Astrocyte of the cerebellum (primary cell): ENCODE results near the gene IPO4.
A peak's percentile ranks its signal among the peaks of the same experiment; 100 is the strongest.

Experiments used
- DNase-seq: peaks from one replicate; pipeline ENCODE4 v3.0.0-alpha.2; 2011; ENCODE audit warnings: low read depth
- H3K4me3 ChIP-seq: 2 replicates; pipeline ENCODE4 v1.5.1; 2011; ENCODE audit warnings: mild to moderate bottlenecking, low read depth, low read length, moderate library complexity
- in situ Hi-C: cut with HindIII; loops from 2 replicates; pipeline ENCODE4 v1.10.0; 2017; ENCODE audit warnings: low sequenced_read_pairs
- TF ChIP-seq, protein P1 (sequence below): IDR thresholded peaks from 2 replicates; pipeline ENCODE4 v1.5.1; 2012; ENCODE audit warnings: low read length, low read depth, moderate library complexity, mild to moderate bottlenecking; ENCODE audit errors: missing control alignments

The IPO4 gene

DNA sequence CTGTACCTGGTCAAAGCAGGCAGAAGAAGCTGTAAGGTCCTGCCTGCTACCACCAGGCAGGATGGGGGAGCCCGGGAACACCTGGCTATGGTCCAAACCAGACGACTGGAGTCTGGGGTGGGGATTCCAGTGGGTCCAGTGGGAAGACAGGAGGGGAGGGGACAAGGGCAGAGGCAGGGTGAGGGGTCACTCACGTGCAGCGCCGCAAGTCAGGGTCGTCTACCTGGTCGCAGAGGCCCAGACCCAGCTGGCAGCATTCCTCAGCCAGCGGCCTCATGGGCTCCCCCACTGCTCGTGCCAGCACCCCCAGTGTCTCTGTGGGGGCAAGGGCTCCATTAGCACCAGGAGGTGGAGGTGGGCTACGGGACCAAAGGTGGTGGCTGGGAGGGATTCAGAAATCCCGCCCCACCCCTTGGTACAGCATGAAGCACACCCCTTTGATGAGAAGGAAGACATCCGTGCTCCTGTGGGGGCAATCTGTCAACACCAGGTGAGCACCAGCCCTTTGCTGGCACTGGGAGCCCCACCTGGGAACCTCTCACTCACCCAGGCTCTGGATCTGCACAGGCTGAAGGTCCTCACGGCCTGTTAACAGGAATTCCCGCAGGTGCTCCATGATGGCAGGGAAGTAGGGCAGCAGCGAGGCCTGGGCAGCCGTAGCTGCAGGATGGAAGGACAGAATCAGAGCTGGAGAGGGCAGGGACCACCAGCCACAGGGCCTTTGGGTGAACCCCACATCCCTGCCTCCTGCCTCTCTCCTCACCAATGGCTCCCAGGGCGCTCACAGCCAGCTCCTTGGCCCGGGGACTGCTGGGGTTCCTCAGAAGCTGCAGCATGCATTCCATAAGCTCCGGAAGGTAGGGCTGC is 4.3 kb downstream of the IPO4 start:
- H3K4me3 ChIP-seq: no peak overlapping the region
- DNase-seq: no peak
- TF ChIP-seq, protein P1, sequence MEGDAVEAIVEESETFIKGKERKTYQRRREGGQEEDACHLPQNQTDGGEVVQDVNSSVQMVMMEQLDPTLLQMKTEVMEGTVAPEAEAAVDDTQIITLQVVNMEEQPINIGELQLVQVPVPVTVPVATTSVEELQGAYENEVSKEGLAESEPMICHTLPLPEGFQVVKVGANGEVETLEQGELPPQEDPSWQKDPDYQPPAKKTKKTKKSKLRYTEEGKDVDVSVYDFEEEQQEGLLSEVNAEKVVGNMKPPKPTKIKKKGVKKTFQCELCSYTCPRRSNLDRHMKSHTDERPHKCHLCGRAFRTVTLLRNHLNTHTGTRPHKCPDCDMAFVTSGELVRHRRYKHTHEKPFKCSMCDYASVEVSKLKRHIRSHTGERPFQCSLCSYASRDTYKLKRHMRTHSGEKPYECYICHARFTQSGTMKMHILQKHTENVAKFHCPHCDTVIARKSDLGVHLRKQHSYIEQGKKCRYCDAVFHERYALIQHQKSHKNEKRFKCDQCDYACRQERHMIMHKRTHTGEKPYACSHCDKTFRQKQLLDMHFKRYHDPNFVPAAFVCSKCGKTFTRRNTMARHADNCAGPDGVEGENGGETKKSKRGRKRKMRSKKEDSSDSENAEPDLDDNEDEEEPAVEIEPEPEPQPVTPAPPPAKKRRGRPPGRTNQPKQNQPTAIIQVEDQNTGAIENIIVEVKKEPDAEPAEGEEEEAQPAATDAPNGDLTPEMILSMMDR: no peak
- in situ Hi-C loops: no loop called here

GRCh38 chr14:24183014-24183481 is 5.6 kb downstream of the IPO4 start:
- TF ChIP-seq, protein P1: no peak
- DNase-seq: no peak
- H3K4me3 ChIP-seq: no peak overlapping the region
- in situ Hi-C loops: no loop called here

DNA sequence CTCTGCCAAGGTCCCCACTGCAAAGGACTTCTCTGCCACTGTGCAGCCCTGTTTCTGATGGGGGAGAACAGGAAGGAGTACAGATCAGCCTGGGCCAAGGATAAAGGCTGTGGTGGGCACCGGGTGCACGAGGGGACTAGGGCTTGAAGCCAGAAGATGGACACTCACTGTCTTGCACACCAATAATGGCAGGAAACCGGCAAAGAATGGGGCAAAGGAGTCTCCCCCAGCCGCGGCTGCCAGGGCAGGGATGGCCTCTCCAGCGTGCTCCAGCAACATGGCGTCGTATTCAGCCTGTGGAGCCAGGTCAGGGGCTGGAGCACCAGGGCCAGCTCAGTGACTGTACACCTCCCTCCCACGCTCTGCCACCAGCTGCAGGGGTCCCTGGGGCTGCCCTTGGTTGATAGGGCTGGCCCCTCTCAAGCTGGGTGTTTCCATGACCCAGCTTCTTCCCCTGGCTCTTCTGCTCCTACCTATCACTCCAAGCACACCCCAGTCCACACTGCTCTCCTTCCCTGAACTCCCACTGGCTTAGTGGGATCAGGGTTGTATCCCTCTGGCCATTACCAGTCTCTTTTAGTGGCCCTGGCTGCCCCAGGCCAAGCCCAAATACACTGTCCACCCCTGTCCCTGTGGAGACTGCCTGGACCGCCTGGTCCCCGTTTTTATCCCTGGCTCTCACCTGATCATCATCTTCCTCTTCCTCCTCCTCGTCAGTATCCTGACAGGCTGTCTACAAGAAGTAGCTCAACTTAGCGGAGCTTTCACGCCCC is 6.3 kb downstream of the IPO4 start:
- H3K4me3 ChIP-seq: no peak overlapping the region
- in situ Hi-C loops: no loop called here
- no peak for DNase-seq
- TF ChIP-seq, protein P1: no peak

DNA sequence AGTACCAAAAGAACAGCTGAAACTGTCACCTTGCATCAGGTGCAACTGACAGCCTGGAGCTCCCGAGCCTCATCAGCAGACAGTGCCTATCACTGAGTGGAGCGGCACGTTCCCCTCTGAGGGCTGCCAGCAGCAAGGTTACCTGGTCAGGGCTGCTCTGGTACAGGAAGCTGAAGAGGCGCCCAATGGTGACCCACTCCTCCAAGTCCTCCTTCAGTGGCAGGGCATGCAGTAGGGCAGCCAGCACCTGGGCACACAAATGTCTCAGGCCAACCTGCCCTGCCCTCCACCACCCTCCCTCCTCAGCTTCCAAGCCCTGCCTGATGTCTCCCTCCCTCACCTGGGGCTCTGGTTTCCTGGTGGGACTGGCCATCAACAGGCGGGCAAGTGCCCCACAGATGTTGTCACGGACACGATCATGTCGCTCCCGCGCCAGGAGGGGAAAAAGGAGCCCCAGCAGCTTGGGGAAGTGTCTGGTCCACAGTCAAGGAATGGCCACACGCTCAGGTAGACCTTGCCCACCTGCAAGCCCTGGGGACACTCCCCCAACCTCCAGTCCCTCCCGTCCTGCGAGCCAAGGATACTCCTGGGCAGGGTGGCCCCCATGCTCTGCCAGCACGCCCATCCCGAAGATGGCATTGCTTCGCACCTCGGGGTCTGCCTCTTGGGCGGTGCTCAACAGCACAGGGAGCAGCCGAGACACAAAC is 7.1 kb downstream of the IPO4 start:
- DNase-seq: no peak
- in situ Hi-C loops: no loop called here
- no peak overlapping the region for H3K4me3 ChIP-seq
- TF ChIP-seq, protein P1: no peak

DNA sequence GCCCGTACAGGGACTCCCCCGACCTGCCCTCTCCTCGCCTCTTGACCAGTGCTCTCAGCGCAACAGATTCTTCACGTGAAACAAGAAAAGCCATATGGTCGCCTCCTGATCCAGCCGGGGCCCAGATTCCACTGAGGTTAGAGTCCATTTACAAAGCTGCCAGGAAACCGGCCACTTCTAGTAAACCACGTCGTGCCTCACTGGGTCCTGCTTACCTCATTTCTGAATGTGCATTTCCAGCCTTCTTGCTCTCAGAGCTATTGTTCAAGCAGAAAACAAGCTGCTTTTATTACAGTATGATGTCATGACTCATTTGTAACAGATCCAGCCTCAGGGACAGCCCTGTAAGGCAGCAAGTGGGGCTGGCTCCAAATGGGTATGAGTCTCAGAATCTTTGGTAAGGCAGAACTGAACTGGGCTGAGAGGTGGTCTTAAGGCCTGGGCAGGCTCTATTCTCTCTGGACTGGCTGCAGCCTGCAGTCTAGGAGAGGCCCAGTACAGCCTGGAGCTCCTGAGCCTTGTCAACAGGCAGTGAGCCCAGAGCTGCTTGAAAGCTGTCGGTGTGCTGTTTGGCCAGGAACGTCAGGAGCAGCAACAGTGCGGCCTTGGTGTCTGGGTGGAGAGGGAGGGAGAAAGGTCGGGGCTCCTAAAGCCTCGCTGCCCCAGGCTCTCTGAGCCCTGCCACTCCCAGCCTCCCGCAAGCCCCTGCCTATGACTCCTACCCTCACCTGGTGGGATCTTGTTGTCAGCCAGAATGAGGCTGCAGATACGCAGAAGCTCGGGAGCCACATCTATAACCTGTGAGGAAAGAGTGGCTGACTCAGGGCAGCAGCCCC is 8.4 kb downstream of the IPO4 start:
- H3K4me3 ChIP-seq: no peak overlapping the region
- peak; percentile 70 for DNase-seq
- in situ Hi-C loops: no loop called here
- TF ChIP-seq, protein P1: no peak
